ENCODE measurements around the gene KSR2. TPM values are rescaled to one million over a fixed set of nuclear protein-coding genes. Genes with fewer than 3 reads are reported as not detected.
A peak's percentile ranks its signal among the peaks of the same experiment; 100 is the strongest.

KSR2 gene
- total RNA-seq, 1 experiment from 2014 or later, result 1.3 TPM

DNA sequence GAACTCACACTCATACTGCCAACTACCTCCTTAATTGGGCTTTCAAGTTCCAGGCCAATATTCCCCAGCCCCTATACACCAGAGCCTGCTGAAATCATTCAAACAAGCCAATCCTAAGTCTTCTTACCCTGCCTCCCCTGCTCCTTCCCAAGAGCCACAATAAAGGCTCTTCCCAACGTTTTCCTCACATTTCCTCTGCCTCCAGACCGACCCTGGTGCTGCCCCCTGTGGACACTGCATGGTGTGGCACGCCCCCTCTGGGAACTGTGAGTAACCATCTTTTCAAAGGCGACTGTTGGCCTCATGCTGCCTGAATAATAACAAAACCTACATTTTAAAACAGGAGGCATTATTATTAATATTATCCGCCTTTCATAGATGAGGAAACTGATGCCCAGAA lies 495.8 kb downstream of the KSR2 start:
- H2BK12ac ChIP-seq (ENCODE audit: insufficient read length, low read depth, low read length), result no peak overlapping the region
- H3K23ac ChIP-seq (ENCODE audit: insufficient read length, low read depth, low read length), result no peak overlapping the region
- no peak overlapping the region for H3K4me2 ChIP-seq (ENCODE audit: insufficient read depth, insufficient read length, low read length)
- Mint-ChIP-seq H3K27ac (peak overlapping the region in 1 of 3 experiments; percentile 6; a peak in 1 of 7 replicates), H3K36me3 (ENCODE audit: insufficient read depth in 1 of 3, low read depth in 3 of 3) (peaks cover 5 to 7% (median 7%) of the 10 kb centered on the region in 3 experiments), H3K27me3 (ENCODE audit: low read depth) (no peaks in the 10 kb centered on the region), H3K9me3 (peaks cover 4% of the 10 kb centered on the region in 2 experiments), H3K4me1 (peaks cover 10 to 11% of the 10 kb centered on the region in 2 experiments), H3K4me3 (no peak overlapping the region)
- H2BK15ac ChIP-seq (ENCODE audit: low read depth, low read length), result no peak overlapping the region
- no peaks in the 10 kb centered on the region for H3K27me3 ChIP-seq (ENCODE audit: insufficient read depth, low read length)
- H3K9me3 ChIP-seq (ENCODE audit: control insufficient read depth, low read depth, low read length), result no peaks in the 10 kb centered on the region
- H4K20me1 ChIP-seq (ENCODE audit: control insufficient read depth, insufficient read depth, insufficient read length), result no peaks in the 10 kb centered on the region
- H3K27ac ChIP-seq (ENCODE audit: insufficient read length, low read depth, low read length), result no peak overlapping the region
- H3K4me1 ChIP-seq (ENCODE audit: insufficient read depth, low read length), result no peaks in the 10 kb centered on the region
- no peak overlapping the region for H3K4ac ChIP-seq (ENCODE audit: low read depth, low read length)
- H3K14ac ChIP-seq (ENCODE audit: insufficient read depth, low read length), result no peak overlapping the region
- H4K91ac ChIP-seq (ENCODE audit: insufficient read length, low read depth, low read length), result no peak overlapping the region
- H3K79me2 ChIP-seq (ENCODE audit: insufficient read depth, low read length), result no peaks in the 10 kb centered on the region
- no peaks in the 10 kb centered on the region for H3K79me1 ChIP-seq (ENCODE audit: insufficient read depth, low read depth, low read length, poor library complexity, severe bottlenecking)
- H3K23me2 ChIP-seq (ENCODE audit: insufficient read length, low read depth, low read length, poor library complexity, severe bottlenecking), result no peaks in the 10 kb centered on the region
- no peak overlapping the region for H2AK5ac ChIP-seq (ENCODE audit: insufficient read length, low read length)
- H4K8ac ChIP-seq (replicated peaks; ENCODE audit: insufficient read length, low read depth, low read length), result no peak overlapping the region
- H3K18ac ChIP-seq (ENCODE audit: insufficient read length, low read depth, low read length), result no peak overlapping the region
- no peak overlapping the region for H4K5ac ChIP-seq (ENCODE audit: insufficient read length, low read depth, low read length)
- H2BK5ac ChIP-seq (ENCODE audit: insufficient read length, low read length), result no peak overlapping the region
- no CpG with 5 or more reads among the region's 5 CpGs for WGBS (ENCODE audit: extremely low coverage, insufficient read length, low lambda C conversion rate)
- no peak overlapping the region for H2BK20ac ChIP-seq (ENCODE audit: low read depth, low read length, poor library complexity, severe bottlenecking)
- no peak overlapping the region for H2AFZ ChIP-seq (ENCODE audit: low read length)
- H2BK120ac ChIP-seq (ENCODE audit: low read depth, low read length, poor library complexity, severe bottlenecking), result no peak overlapping the region
- DNase-seq, result peak; percentile 88
- no peak overlapping the region for H3T11ph ChIP-seq (ENCODE audit: low read length)
- TF ChIP-seq, protein P1, sequence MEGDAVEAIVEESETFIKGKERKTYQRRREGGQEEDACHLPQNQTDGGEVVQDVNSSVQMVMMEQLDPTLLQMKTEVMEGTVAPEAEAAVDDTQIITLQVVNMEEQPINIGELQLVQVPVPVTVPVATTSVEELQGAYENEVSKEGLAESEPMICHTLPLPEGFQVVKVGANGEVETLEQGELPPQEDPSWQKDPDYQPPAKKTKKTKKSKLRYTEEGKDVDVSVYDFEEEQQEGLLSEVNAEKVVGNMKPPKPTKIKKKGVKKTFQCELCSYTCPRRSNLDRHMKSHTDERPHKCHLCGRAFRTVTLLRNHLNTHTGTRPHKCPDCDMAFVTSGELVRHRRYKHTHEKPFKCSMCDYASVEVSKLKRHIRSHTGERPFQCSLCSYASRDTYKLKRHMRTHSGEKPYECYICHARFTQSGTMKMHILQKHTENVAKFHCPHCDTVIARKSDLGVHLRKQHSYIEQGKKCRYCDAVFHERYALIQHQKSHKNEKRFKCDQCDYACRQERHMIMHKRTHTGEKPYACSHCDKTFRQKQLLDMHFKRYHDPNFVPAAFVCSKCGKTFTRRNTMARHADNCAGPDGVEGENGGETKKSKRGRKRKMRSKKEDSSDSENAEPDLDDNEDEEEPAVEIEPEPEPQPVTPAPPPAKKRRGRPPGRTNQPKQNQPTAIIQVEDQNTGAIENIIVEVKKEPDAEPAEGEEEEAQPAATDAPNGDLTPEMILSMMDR (conservative IDR thresholded peaks at IDR 0.05), result peak; percentile 84
- H3K56ac ChIP-seq (ENCODE audit: insufficient read length, low read depth, low read length), result no peak overlapping the region
- H3K9ac ChIP-seq (ENCODE audit: extremely low read depth, insufficient read length, low read length), result no peak overlapping the region

Data from H9 (cell line).